Measurements from ENCODE around the gene WDR38. TPM values are rescaled to one million over a fixed set of nuclear protein-coding genes. Genes with fewer than 3 reads are reported as not detected.

Gene WDR38
- total RNA-seq, 6 experiments from 2014 or later = not detected

- ATAC-seq (no peak), DNase-seq (no peak)
- H3K9me3 ChIP-seq = no peaks in the 10 kb centered on the region
- no peaks in the 10 kb centered on the region for H3K27me3 ChIP-seq
- H3K27ac ChIP-seq = no peak overlapping the region
- H3K4me1 ChIP-seq = peaks cover 0 to 7% (median 0%) of the 10 kb centered on the region in 4 donors
- WGBS (ENCODE audit: insufficient coverage, low coverage, low lambda C conversion rate, missing lambda C conversion rate) = 76% methylated on average over 3 of the region's 9 CpGs
- intact Hi-C loops (cut with DNase I) = no loop called here
- TF ChIP-seq POLR2A (IDR thresholded peaks at IDR 0.05) = no peak
- TF ChIP-seq, protein P1, sequence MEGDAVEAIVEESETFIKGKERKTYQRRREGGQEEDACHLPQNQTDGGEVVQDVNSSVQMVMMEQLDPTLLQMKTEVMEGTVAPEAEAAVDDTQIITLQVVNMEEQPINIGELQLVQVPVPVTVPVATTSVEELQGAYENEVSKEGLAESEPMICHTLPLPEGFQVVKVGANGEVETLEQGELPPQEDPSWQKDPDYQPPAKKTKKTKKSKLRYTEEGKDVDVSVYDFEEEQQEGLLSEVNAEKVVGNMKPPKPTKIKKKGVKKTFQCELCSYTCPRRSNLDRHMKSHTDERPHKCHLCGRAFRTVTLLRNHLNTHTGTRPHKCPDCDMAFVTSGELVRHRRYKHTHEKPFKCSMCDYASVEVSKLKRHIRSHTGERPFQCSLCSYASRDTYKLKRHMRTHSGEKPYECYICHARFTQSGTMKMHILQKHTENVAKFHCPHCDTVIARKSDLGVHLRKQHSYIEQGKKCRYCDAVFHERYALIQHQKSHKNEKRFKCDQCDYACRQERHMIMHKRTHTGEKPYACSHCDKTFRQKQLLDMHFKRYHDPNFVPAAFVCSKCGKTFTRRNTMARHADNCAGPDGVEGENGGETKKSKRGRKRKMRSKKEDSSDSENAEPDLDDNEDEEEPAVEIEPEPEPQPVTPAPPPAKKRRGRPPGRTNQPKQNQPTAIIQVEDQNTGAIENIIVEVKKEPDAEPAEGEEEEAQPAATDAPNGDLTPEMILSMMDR (IDR thresholded peaks at IDR 0.05) = no peak
- no peak overlapping the region for H3K4me3 ChIP-seq
- H3K36me3 ChIP-seq = peaks cover 0 to 32% (median 11%) of the 10 kb centered on the region in 4 donors
Measured at GRCh38 chr9:124899845-124900244, 46.6 kb downstream of the WDR38 start.

- Histone ChIP-seq H3K36me3 (peaks cover 0 to 34% (median 7%) of the 10 kb centered on the region in 4 donors), H3K4me1 (no peaks in the 10 kb centered on the region), H3K27me3 (no peaks in the 10 kb centered on the region), H3K9me3 (no peaks in the 10 kb centered on the region), H3K27ac (no peak overlapping the region), H3K4me3 (no peak overlapping the region)
- no peak for ATAC-seq
- intact Hi-C loops (cut with DNase I) = no loop called here
- no peak for DNase-seq
- TF ChIP-seq, protein P1 (IDR thresholded peaks at IDR 0.05) = no peak
- TF ChIP-seq POLR2A (IDR thresholded peaks at IDR 0.05) = no peak
- whole genome bisulfite sequencing (ENCODE audit: insufficient coverage, low coverage, low lambda C conversion rate, missing lambda C conversion rate) = 75% methylated on average over 1 of the region's 1 CpG
Measured at GRCh38 chr9:124906966-124907365, 53.7 kb downstream of the WDR38 start.

Small RNA genes within 50 kb of the gene (small RNA-seq; reads per million reads assigned to genes)
- gene RNU4-82P = 0 reads per million in 2 experiments

Other genes starting within 250 kb of the WDR38 start
- 1 to 10 TPM; 1.3 to 3.6 (median 1.9) TPM for gene NR6A1, start 82.1 kb upstream of the WDR38 start, total RNA-seq
- gene OLFML2A, start 76.3 kb upstream of the WDR38 start, total RNA-seq = under 1 TPM; 0.12 to 0.74 (median 0.40) TPM
- 1,000 to 10,000 TPM in 2 of 6 experiments, 100 to 1,000 TPM in 4; 372 to 1,299 (median 414) TPM for gene RPL35, start 8.5 kb downstream of the WDR38 start, total RNA-seq
- 10 to 100 TPM; 15.2 to 25.7 (median 20.6) TPM for gene ARPC5L, start 8.7 kb downstream of the WDR38 start, total RNA-seq
- gene GOLGA1, start 87.6 kb downstream of the WDR38 start, total RNA-seq = 10 to 100 TPM; 10.2 to 16.2 (median 12.5) TPM

Measured in right lobe of liver (tissue), 6 donors.